ACC112 (cell line): ENCODE data around the gene VEGFC.

ENCODE experiments used
- H2AFZ ChIP-seq: fragments of 200-600 bp; sonication (generic); one replicate; pipeline ENCODE4 v1.6.0; 2017; ENCODE audit warnings: antibody characterized with exemption, low read length; ENCODE audit not compliant: unreplicated experiment
- H3K27ac ChIP-seq: fragments of 200-600 bp; sonication (generic); 2 replicates; pipeline ENCODE4 v1.5.1; 2014; ENCODE audit warnings: low read depth, mild to moderate bottlenecking, antibody characterized with exemption, low read length, moderate library complexity
- H3K27me3 ChIP-seq: fragments of 200-600 bp; sonication (generic); 2 replicates; pipeline ENCODE4 v1.6.1; 2014; ENCODE audit warnings: mild to moderate bottlenecking, antibody characterized with exemption, low read length, moderate library complexity, mixed read lengths; ENCODE audit not compliant: insufficient read depth
- H3K36me3 ChIP-seq: fragments of 200-600 bp; sonication (generic); 2 replicates; pipeline ENCODE4 v1.6.1; 2016; ENCODE audit warnings: mild to moderate bottlenecking, antibody characterized with exemption, low read length, moderate library complexity, mixed read lengths; ENCODE audit not compliant: insufficient read depth
- H3K4me1 ChIP-seq: fragments of 200-600 bp; sonication (generic); one replicate; pipeline ENCODE4 v1.6.1; 2016; ENCODE audit warnings: low read length, mixed read lengths; ENCODE audit not compliant: insufficient read depth, unreplicated experiment, control insufficient read depth
- H3K4me3 ChIP-seq: fragments of 200-600 bp; sonication (generic); 2 replicates; pipeline ENCODE4 v1.5.1; 2014; ENCODE audit warnings: mild to moderate bottlenecking, low read depth, low read length
- H3K79me2 ChIP-seq: fragments of 200-600 bp; sonication (generic); one replicate; pipeline ENCODE4 v1.6.0; 2016; ENCODE audit warnings: low read length; ENCODE audit not compliant: control insufficient read depth, unreplicated experiment, insufficient read depth

The VEGFC gene

GRCh38 chr4:176761872-176762271, 30.9 kb downstream of the VEGFC start:
- Histone ChIP-seq H3K27me3 (no peaks in the 10 kb centered on the region), H3K4me1 (peaks cover 35% of the 10 kb centered on the region), H3K36me3 (peaks cover 16% of the 10 kb centered on the region), H2AFZ (no peak overlapping the region), H3K79me2 (peaks cover 92% of the 10 kb centered on the region), H3K27ac (no peak overlapping the region), H3K4me3 (no peak overlapping the region)

DNA sequence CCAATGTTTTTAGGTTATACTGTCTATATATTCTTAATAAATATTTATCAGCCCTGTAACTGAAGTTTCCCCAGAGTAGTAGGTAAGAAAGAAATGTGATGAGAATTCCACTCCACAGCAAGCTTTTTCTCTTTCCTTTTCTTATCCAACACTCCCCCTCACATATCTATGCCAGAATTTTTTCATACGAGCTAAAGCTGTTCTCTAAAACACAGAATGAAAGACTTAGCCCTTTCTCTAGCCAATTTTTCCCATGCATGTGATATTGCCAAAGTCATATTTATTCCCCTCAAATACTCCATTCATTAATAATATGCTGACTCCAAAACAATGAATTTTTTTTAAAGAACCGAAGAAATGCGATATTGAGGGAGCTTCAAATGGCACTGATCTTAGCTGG, 32.3 kb downstream of the VEGFC start:
- Histone ChIP-seq H3K27ac (no peak overlapping the region), H3K27me3 (no peaks in the 10 kb centered on the region), H3K4me3 (no peak overlapping the region), H3K4me1 (peaks cover 35% of the 10 kb centered on the region), H3K79me2 (peaks cover 91% of the 10 kb centered on the region), H3K36me3 (peaks cover 13% of the 10 kb centered on the region), H2AFZ (no peak overlapping the region)

- H3K36me3 ChIP-seq: peaks cover 1% of the 10 kb centered on the region; the same call in 1 of the 2 replicates
- H3K4me3 ChIP-seq: no peak overlapping the region
- no peak overlapping the region for H3K27ac ChIP-seq
- H3K4me1 ChIP-seq: peaks cover 40% of the 10 kb centered on the region
- no peaks in the 10 kb centered on the region for H3K27me3 ChIP-seq
- H3K79me2 ChIP-seq: peaks cover 91% of the 10 kb centered on the region
- no peak overlapping the region for H2AFZ ChIP-seq
These were observed 34.0 kb downstream of the VEGFC start for GRCh38 chr4:176758731-176759130.

DNA sequence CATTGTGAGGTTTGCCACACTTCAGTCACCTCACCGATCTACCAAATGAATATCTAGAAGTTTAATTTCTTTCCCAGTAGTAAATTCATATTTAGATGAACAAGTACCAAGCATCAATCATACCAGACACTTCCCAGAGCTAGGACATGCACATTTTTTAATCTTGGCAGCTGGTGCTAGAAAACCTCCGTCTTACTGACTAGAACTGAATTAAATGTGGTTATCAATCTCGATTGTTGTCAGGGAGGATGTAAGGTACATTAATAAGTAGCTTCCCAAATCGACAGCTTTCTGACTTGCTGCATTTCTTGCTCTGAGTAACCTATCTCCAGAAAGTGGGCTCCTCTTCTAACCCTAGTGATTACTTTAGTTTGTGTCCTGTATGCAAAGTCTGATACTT, 34.4 kb downstream of the VEGFC start:
- H3K27ac ChIP-seq: no peak overlapping the region
- no peak overlapping the region for H2AFZ ChIP-seq
- no peak overlapping the region for H3K4me3 ChIP-seq
- H3K36me3 ChIP-seq: no peaks in the 10 kb centered on the region
- no peaks in the 10 kb centered on the region for H3K27me3 ChIP-seq
- H3K4me1 ChIP-seq: peaks cover 42% of the 10 kb centered on the region
- peaks cover 91% of the 10 kb centered on the region for H3K79me2 ChIP-seq

- peaks cover 52% of the 10 kb centered on the region for H3K4me1 ChIP-seq
- H2AFZ ChIP-seq: no peak overlapping the region
- no peak overlapping the region for H3K27ac ChIP-seq
- no peaks in the 10 kb centered on the region for H3K36me3 ChIP-seq
- H3K79me2 ChIP-seq: peaks cover 90% of the 10 kb centered on the region
- no peak overlapping the region for H3K4me3 ChIP-seq
- no peaks in the 10 kb centered on the region for H3K27me3 ChIP-seq
These were observed 37.1 kb downstream of the VEGFC start for GRCh38 chr4:176755613-176756012.

GRCh38 chr4:176755001-176755400, 37.7 kb downstream of the VEGFC start:
- no peak overlapping the region for H3K4me3 ChIP-seq
- no peaks in the 10 kb centered on the region for H3K36me3 ChIP-seq
- H3K79me2 ChIP-seq: peaks cover 91% of the 10 kb centered on the region
- no peak overlapping the region for H3K27ac ChIP-seq
- no peak overlapping the region for H2AFZ ChIP-seq
- peaks cover 52% of the 10 kb centered on the region for H3K4me1 ChIP-seq
- no peaks in the 10 kb centered on the region for H3K27me3 ChIP-seq

- Histone ChIP-seq H3K4me3 (peak overlapping the region; percentile 20; the same call in 1 of the 2 replicates), H3K36me3 (no peaks in the 10 kb centered on the region), H3K27me3 (no peaks in the 10 kb centered on the region), H3K27ac (peak overlapping the region; percentile 64), H3K4me1 (peaks cover 44% of the 10 kb centered on the region), H3K79me2 (peaks cover 93% of the 10 kb centered on the region), H2AFZ (no peak overlapping the region)
These were observed 39.7 kb downstream of the VEGFC start for GRCh38 chr4:176753049-176753448.

GRCh38 chr4:176752191-176752749, 40.5 kb downstream of the VEGFC start:
- peaks cover 44% of the 10 kb centered on the region for H3K4me1 ChIP-seq
- H3K4me3 ChIP-seq: no peak overlapping the region
- H3K79me2 ChIP-seq: peaks cover 92% of the 10 kb centered on the region
- no peaks in the 10 kb centered on the region for H3K36me3 ChIP-seq
- H3K27me3 ChIP-seq: no peaks in the 10 kb centered on the region
- peak overlapping the region; percentile 64 for H3K27ac ChIP-seq
- no peak overlapping the region for H2AFZ ChIP-seq

DNA sequence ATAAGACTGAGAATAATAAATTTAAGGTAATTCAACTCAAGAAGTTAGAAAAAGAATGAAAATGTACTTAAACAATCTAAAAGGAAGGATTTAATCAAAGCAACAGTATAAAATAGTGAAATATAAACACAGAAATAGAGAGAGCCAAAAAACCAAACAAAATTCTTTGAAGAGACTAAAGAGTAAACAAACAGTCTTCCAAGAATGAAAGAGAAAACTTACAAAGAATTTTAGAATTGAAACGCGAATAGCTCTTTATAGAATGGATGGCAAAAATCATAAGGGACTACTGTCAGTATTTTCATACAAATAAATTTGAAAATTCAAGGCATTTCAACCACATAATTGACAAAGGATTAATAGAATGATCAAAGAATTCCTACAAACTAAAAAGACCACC, 41.7 kb downstream of the VEGFC start:
- Histone ChIP-seq H3K79me2 (peaks cover 92% of the 10 kb centered on the region), H3K27me3 (no peaks in the 10 kb centered on the region), H2AFZ (no peak overlapping the region)

DNA sequence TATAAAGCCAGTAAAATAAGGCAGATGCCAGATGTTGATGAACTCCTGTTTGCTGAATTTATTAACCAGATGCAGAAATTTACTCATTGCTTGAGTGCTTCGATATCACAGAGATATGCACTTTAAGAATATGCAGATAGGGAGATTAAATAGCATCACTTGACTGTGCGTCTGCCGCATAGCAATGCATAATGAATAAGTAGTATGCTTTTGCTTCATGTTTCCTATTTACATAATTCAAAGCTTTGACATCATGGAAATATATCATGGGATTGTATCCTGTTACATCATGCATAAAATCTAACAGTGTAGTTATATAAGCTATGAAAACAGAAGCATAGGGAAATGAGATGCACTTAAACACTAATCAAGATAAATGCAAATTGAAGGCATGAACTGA, 45.9 kb downstream of the VEGFC start:
- peaks cover 43% of the 10 kb centered on the region for H3K4me1 ChIP-seq
- H2AFZ ChIP-seq: no peak overlapping the region
- no peaks in the 10 kb centered on the region for H3K36me3 ChIP-seq
- H3K27ac ChIP-seq: no peak overlapping the region
- H3K4me3 ChIP-seq: no peak overlapping the region
- no peaks in the 10 kb centered on the region for H3K27me3 ChIP-seq
- H3K79me2 ChIP-seq: peaks cover 93% of the 10 kb centered on the region

More for the DNA sequence above, 41.7 kb downstream of the VEGFC start:
- Histone ChIP-seq H3K4me1 (peaks cover 47% of the 10 kb centered on the region), H3K4me3 (peak overlapping the region; percentile 38), H3K36me3 (no peaks in the 10 kb centered on the region), H3K27ac (peak overlapping the region; percentile 22)

DNA sequence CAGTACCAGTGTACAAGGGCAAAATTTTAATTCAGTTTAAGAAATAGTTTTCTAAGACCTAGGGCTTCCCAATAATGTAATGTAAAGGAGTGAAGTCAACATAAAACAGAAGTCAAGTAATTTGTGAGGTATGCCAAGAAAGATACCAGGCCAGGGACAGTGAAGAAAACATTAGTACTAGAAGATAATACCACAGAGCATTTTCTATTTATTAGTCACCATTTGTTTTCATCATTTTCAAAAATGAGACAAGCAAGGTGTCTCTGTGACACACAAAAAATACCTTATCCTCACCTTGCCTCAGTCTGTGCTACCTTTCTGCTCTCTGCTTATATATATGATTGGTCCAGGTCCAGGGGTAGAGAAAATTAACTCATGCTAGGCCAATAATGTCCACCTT, 46.8 kb downstream of the VEGFC start:
- H2AFZ ChIP-seq: no peak overlapping the region
- H3K27ac ChIP-seq: peak overlapping the region; percentile 19; the same call in 1 of the 2 replicates
- H3K4me3 ChIP-seq: no peak overlapping the region

More for the DNA sequence above, 46.8 kb downstream of the VEGFC start:
- Histone ChIP-seq H3K27me3 (no peaks in the 10 kb centered on the region), H3K79me2 (peaks cover 94% of the 10 kb centered on the region), H3K4me1 (peaks cover 38% of the 10 kb centered on the region), H3K36me3 (no peaks in the 10 kb centered on the region)
